ENCODE data around the gene NAA10.

DNA sequence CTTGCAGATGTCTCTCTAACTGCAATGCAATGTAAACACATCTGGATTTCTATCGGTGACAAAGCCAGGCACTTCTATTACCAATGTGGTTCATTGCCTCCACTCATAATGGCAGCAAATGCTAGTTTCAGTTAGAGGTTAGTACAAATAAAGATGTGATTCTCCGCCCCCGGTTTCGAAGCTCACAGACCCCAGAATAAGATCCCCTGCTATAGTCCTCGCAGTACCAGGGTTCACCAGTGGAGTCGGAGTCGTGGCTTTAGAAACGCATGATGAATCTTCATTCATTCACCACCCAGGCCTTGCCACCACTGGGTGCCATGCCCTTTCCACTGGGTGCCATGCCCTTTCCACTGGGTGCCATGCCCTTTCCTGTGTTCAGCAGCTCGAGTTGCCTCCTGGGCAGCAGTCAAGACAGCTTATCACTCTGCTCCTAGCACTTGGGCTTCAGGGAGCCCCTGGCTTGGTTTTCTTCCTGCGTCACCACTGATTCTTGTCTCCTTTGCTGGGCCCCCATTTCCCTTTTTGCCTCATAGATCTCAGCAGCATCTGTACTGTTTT is 3.5 kb upstream of the NAA10 start:
- TF ChIP-seq, protein P1, sequence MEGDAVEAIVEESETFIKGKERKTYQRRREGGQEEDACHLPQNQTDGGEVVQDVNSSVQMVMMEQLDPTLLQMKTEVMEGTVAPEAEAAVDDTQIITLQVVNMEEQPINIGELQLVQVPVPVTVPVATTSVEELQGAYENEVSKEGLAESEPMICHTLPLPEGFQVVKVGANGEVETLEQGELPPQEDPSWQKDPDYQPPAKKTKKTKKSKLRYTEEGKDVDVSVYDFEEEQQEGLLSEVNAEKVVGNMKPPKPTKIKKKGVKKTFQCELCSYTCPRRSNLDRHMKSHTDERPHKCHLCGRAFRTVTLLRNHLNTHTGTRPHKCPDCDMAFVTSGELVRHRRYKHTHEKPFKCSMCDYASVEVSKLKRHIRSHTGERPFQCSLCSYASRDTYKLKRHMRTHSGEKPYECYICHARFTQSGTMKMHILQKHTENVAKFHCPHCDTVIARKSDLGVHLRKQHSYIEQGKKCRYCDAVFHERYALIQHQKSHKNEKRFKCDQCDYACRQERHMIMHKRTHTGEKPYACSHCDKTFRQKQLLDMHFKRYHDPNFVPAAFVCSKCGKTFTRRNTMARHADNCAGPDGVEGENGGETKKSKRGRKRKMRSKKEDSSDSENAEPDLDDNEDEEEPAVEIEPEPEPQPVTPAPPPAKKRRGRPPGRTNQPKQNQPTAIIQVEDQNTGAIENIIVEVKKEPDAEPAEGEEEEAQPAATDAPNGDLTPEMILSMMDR (IDR thresholded peaks at IDR 0.05): no peak
- TF ChIP-seq POLR2AphosphoS5 (IDR thresholded peaks at IDR 0.05): no peak
- no peak for TF ChIP-seq POLR2A (IDR thresholded peaks at IDR 0.05)
